GM21367 (cell line): ENCODE measurements around the gene LRP1B.

Source experiments
- ATAC-seq: cut with Tn5 transposase; IDR thresholded peaks from one replicate; pipeline ENCODE4 v1.9.1; 2021; ENCODE audit not compliant: unreplicated experiment

Gene LRP1B

GRCh38 chr2:141791521-141791920, 339.3 kb downstream of the LRP1B start:
- ATAC-seq: no peak

DNA sequence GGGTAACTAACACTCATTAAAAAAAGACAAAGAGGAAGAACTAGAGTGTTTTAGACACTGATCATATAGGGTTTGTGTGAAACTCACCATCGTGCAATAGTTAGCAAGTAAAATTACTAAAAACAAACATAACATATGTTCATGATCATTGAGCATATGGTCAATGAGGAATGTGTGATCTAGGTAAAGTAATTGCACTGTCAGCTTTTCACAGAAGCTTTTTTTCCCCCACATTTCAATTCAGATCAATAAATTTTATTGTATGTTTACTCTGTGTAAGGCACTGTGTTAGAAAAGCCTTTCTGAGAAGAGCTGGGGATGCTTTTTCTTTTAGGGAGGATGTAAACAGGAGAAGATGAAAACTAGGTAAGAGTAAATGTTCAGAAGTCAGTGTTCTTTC, 348.2 kb downstream of the LRP1B start:
- ATAC-seq: no peak

- no peak for ATAC-seq
Observed at GRCh38 chr2:141778315-141778835, 352.4 kb downstream of the LRP1B start.

DNA sequence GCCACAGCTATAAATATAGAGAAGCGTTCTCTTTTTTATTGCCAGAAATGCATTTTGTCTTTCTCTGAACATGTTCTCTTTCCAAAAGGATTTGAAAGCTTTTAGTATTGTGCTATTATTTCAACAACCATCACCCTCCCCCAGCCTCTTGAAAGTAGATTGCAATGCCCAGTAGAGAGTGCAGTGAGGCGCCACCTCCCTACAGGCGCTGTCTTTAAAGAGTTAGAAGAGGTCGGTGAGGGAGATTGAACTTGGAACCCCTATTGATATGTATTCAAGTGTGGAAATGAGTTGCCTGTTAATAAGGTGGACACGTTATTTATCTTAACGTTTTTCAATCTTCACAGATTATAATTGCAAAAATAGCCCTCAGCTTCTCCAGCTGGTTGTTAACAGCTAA, 360.3 kb downstream of the LRP1B start:
- no peak for ATAC-seq

DNA sequence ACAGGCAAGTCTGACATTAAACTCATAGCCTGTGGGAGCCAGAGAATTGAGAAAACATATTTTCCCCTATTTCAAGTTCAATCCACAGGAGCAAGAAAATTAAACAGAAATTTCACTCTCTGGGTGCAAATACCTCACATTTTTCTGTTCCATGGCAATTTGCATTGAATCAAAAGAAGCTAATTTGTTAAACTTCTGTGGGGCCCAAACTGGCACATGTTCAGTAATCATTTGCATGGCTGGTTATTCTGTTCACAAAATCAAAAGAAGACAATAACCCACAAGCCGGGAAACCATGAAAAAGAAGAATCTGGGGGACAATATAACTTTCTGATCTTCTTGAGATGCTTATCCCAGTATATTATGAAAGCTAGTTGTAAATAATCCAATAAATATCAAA, 363.1 kb downstream of the LRP1B start:
- ATAC-seq: no peak

DNA sequence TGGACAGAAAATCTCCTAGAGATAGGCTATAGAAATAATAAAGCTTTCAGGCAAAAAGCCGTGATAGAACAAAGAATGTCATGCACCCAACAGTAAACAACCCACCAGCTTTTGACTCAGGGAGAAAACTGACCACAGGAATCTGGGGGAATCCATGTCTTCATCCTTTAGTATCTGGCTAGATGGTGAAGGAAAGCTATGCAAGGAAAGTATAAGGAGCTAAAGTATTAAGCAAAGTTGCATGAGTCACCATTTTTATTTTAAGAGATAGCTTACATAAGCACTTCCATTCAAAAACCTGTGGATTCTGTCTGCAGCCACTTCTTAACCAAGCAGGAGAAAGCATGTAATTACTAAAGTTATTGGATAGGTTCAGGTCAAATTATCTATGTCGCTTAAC, 363.8 kb downstream of the LRP1B start:
- ATAC-seq: no peak

DNA sequence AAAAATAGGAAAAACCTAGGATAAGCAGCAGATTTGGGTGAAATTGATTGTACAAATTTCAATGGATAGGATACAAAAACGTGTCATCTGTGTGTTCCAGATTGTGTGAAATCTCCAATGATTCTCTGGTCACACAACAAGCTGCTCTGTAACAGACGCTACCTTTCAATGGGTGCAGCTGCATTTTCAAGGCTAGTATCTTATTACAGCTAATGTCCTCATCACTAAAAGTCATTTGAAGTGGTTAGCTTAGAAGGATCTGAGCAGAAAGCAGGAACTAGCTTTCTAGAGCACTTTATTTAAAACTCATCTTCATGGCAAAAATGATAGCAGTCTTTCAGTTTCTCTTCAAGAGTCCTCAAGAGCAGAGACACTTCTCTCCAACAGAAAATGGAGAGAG, 364.6 kb downstream of the LRP1B start:
- no peak for ATAC-seq

DNA sequence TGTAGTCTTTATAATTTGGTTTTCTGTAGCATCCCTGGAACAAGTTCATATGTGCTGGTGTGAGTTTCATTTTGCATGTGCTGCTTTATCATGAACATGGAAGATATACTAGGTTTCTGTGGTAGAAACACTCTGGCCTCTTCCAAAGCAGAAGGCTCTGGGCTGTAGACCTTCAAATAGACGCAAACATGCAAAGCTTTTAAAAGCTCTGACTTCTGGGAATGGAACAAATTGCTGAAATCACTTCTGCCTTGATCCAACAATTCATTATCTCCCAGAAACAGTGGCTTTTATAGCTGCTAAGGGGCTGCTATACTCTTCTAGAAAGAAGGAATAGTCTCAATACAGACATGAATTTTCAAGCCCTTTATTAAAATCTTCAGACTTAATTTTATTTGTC, 382.2 kb downstream of the LRP1B start:
- no peak for ATAC-seq

GRCh38 chr2:141741652-141742051, 389.2 kb downstream of the LRP1B start:
- no peak for ATAC-seq

DNA sequence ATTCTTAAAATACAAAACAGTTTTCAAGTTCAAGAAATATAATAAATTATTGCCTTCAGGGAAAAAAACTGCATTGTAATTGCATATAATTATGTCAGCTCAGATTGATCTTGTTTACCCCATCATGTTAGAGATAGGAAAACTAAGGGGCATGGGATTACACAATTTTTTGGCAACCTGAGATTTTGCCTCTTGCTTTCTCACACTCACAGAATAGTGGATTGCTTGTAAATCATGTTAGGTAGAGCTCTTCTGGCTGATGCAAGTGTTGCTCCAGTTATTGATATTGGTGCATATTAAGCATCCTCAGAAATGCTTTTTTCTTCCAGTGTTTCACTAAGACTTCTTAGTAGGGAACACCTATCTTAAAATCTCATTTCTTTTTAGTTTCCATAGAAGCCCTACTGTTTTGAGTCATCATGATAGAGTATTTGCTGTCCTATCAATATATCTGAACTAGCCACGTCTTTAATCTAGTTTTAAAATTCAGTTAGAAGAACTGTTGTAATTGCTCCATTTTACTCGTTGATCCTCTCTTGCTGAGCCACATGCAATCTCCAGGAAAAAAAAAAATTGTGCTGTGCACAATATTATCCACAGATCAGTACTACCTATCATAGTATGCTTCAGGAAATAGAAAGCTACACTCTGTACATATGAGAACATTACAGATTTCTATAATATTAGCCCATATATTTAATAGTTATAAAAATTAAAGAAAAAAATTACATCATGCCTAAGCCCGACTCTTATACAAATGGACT, 393.1 kb downstream of the LRP1B start:
- no peak for ATAC-seq

DNA sequence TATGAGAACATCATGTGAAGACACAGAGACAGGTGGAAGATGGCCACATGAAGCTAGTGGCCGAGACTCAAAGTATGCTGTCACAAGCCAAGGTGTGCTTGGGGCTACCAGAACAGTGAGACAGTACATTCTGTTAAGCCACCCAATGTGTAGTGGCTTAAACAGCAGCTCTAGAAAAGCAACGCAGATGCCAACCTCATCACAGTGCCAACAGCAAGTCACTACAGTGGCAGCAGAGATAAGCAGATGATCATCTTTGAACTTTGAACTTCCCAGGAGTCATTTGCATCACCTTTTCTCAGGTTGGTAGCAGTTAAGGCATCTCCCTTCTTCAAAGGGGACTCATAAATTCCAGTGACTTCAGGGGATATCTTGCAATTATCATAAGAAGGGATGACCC, 394.4 kb downstream of the LRP1B start:
- no peak for ATAC-seq

GRCh38 chr2:141728886-141729285, 401.9 kb downstream of the LRP1B start:
- ATAC-seq: no peak

- ATAC-seq: no peak
Observed at GRCh38 chr2:141728142-141728541, 402.7 kb downstream of the LRP1B start.

GRCh38 chr2:141724426-141724825, 406.4 kb downstream of the LRP1B start:
- ATAC-seq: no peak

GRCh38 chr2:141723814-141724213, 407.0 kb downstream of the LRP1B start:
- ATAC-seq: no peak

- ATAC-seq: no peak
Observed at GRCh38 chr2:141720476-141720875, 410.3 kb downstream of the LRP1B start.

- ATAC-seq: no peak
Observed at GRCh38 chr2:141714496-141714895, 416.3 kb downstream of the LRP1B start.

DNA sequence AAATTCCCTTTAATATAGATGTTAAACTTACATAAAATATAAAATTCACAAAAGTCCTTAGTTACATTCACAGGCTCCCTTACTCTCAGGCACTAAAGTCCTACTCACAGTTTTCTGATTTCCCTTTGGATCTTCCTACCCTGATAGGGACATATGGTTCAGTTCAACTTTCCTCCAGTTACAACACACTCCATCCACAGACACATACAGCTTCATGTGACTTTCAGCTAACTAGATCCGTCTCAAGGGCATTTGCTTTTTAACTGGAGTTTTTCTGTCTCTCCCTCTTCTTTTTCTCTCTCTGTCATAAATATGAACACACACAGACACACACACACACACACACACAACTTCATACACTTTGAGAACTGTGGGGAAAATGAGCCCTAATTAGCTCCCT, 419.2 kb downstream of the LRP1B start:
- ATAC-seq: no peak

- no peak for ATAC-seq
Observed at GRCh38 chr2:141710589-141711239, 420.1 kb downstream of the LRP1B start.

- ATAC-seq: no peak
Observed at GRCh38 chr2:141709756-141710155, 421.1 kb downstream of the LRP1B start.

DNA sequence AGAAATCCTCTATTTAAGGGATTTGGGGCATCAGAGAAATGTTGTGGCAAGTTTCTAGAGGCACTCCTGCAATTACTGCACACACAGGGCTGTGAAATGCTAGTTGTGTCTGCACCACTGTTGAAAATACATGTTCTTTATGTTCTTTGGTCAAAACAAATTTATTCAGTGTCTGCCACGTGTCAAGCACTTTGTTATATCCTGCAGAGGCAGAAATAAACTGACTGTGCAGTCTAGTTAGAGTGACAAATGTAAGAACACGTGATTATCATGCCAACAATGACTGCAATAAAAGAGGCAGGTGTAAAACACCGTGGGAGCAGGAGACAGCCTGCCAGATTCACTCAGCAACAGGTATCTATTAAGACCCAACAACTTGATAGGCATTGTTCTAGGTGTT, 423.3 kb downstream of the LRP1B start:
- no peak for ATAC-seq

DNA sequence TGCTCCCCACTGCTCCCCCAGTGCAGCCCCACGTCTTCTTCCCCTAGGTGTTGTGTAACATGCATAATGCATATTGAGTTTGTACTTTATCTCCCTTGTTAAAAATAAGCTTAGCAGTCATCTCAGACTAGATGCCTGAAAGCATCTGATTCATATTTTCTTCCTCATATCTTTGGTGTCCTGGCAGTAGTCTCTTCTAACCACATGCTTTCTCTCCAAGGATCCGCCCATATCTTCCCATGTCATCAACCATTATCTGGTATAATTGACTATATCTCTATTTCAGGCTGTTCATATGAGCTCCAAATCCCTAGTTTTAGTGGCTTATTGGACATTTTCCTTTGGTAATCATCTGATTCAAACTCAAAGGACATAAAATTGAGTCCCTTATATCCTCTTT, 426.3 kb downstream of the LRP1B start:
- ATAC-seq: no peak

DNA sequence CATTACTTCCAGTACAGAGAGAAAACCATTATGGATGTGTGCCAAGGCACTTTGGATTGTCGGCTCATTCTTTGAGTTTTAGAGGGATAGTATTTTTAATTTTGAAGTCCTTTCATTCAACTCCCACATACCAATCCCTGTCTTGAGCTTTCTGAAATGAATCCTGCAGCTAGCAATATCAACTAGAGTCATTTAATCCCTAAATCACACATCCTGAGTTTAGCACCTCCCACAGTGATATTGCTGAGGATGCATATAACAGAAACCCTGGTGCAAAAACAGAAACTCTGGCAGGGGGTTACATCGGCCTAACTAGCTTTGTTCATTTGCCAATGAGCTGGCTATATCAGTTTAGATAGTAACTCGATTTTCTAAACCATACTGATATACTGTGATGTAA, 427.3 kb downstream of the LRP1B start:
- ATAC-seq: no peak
